Activated CD4-positive, alpha-beta T cell treated with anti-CD3 and anti-CD28 coated beads for 1 hour (primary cell): ENCODE results near the gene LCN2.

Source experiments
- DNase-seq: peaks from one replicate; pipeline ENCODE4 v3.0.0-alpha.2; 2020

LCN2 gene

DNA sequence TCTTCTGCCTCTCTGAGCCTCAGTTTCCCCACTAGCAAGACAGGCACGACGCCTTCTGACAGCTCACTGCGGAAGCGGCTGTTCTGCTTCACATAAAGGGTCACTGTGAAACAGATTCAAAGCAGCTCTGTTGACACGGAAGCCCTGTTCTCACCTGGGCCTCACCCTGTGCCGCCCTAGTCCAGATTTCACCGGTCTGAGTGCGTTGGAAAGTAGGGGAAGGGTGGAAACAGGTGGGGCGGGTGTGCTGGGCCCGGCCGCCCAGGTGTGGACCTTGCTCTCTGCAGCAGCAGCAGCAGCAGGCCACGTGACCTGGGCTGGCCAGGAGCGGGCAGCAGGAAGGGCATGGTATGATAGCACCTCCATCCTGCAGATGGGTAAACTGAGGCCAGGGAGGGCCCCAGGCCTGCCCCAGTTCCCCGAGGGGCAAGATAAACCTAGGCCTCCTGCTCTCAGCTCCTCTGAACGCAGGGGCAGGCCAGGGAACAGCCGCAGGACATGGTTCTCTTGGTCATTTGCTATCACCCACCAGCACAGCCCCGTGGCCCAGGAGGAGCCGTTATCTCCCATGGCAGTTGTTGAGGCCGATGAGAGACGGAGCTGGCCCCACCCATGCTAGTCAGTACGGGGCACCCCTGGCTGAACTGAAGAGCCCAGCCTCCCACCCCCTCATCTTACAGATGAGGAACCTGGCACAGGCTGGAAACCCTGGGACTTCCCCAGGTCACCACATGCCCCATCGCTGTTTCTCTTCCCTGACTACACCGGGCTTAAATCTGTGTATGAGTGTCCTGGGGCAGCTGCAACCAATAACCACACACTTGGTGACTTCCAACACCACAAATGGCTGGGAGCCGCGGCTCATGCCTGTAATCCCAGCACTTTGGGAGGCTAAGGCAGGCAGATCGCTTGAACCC, 33.8 kb upstream of the LCN2 start:
- no peak for DNase-seq

DNA sequence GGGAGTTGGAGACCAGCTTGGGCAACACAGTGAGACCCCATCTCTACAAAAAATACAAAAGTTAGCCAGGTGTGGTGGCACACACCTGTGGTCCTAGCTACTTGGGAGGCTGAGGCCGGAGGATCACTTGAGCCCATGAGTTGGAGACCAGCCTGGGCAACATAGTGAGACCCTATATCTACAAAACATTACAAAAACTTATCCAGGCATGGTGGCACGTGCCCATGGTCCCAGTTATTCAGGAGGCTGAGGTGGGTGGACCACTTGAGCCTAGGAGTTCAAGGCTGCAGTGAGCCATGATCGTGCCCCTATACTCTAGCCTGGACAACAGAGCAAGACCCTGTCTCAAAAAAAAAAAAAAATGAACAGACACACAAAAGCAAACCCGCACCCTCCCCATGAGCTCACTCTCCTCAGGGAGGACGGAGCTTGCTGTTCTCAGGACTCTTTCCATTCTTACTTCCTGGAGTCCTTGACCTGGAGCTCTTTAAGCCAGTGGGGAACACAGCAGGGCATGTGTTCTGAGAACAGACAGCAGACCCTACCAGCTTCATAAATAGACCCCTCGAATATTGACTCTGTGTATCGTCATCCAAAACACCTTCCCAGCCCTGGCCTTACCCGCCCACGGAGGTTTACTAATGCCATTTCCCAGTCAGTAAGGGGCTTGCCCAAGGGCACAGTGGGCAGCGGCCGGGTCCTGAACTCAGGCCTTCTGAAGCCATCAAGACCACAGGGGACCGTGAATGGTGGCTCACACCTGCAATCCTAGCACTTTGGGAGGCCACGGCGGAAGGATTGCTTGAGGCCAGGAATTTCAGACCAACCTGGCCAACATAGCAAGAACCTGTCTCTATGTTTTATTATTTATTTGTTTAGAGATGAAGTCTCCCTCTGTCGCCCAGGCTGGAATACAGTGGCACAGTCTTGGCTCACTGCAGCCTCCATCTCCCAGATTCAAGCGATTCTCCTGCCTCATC, 32.9 kb upstream of the LCN2 start:
- no peak for DNase-seq

DNA sequence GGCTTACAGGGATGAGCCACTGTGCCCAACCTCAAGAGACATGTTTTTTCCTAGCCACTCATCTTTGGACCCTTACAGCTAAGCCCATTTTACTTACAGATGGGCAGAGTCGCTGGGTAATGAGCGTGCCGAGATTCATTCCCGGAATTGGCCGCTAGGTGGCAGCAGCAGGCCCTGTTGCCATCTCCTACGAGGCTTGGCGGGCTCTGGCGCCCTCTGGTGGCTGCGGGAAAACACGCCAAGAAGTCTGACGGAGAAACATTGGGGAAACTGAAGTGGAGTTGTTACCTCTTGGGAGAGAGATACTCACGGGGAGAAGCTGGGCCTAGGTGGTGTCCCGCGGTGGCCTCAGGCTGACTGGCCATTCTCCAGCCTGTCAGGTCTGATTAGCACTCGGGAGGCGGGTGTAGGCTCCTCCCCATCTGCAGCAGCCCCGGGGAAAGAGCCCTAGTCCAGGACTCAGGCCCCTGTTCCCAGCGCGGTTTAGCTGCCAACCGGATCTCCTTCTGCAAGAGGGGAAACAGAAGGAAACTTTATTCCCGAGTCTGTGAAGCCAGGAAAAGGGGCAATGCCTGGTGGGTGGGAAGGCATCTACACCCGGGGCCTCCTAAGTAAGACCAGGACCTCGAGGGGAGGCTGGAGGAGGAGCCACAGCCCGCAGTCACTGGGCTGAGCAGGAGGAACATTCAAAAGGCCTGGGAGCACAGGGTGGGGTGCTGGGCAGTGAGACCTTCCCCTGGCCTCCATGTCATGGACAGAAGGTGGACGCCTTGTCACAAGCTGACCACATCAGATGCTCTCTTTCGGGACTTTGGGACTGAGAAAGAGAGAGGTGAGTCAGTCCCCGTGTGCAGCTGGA, 31.4 kb upstream of the LCN2 start:
- peak; percentile 94 for DNase-seq

DNA sequence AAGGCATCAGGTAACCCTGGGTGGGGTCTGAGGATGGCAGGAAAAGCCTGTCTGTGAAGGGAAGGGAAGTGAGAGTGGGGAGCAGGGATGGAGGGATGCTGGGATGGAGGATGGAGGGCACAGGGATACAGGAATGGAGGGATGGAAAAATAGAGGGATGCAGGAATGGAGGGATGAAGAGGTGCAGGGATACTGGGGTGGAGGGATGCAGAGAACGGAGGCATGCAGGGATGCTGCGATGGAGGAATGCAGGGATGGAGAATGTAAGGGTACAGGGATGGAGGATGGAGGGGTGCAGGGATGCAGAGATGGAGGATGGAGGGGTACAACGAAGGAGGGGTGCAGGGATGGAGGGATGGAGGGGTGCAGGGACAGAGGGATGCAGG, 30.8 kb upstream of the LCN2 start:
- DNase-seq = no peak

GRCh38 chr9:128118971-128119665, 30.1 kb upstream of the LCN2 start:
- DNase-seq = no peak

DNA sequence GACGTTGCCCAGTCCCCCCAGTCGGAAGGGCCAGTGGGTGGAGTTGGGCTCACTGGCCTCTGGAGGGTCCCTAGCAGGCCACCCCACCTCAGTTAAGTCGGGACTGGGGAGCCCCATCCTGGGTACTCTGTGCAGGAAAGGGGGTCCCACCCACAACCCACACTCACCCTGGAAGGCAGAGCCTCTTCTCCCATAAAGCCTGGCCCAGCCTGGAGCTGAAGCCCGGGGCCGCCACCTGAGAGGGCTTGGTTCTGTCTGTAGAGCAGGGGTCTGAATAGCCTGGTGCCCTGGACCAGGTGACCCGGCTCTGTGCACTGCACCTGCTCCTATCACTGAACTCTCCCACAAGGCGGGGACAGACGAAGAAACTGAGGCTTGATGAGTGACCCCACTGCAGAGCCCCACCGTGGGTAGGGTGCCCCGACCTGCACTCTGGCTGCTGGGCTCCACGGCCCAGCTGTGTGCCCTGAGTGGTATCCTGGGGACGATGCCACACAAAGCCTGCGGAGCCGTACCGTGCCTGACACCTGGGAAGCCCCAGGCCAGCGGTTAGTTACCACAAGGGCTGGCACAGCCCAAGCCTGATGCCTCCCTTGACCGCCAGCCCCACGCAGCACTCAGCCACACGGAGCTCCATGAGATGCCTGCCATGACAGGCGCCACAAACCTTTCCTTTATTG, 29.1 kb upstream of the LCN2 start:
- no peak for DNase-seq

- DNase-seq = no peak
Measured at GRCh38 chr9:128120741-128121465, 28.4 kb upstream of the LCN2 start.

GRCh38 chr9:128121466-128121810, 27.8 kb upstream of the LCN2 start:
- no peak for DNase-seq

DNA sequence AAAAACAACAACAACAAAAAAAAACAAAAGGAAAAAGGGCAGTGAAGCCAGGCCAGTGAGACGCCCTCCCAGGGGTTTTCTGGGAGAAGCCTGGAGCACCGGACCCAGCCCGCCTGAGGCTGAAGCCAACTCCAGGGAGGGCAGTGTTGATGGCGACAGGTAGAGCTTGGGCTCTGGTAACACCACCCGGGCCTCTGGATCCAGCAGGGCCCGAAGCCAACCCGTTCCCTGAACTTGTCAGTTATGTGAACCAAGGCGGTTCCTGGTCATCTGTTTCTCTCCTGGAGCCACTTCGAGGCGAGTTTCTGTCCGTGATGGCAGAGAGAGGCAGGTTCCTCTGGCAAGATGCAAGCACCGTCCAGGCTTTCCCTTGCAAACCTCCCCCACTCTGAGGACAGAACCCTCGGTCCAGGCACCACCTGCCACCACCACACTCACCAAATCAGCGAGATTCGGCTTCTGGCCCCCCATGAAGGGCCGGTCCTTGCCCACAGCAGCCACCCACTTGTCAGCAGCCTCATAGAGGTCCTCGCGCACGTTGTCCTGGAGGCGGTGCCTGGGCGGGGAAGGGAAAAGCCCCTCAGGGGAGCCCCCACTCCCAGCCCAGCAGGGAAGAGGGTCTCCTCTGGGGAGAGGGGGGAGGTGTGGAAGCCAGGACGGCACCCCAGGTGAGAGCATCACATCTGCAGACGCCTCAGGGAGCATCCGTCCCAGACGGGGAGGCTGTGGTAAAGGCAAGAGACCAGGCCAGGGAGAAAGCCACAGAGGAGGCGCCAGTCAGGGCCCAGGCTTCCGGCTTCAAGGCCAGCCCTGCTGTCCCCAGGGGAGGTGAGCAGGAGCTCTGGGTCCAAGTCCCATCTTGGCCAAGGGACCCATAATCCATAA, 27.1 kb upstream of the LCN2 start:
- no peak for DNase-seq

- DNase-seq = no peak
Measured at GRCh38 chr9:128122809-128123175, 26.5 kb upstream of the LCN2 start.

GRCh38 chr9:128123451-128124080, 25.7 kb upstream of the LCN2 start:
- no peak for DNase-seq

DNA sequence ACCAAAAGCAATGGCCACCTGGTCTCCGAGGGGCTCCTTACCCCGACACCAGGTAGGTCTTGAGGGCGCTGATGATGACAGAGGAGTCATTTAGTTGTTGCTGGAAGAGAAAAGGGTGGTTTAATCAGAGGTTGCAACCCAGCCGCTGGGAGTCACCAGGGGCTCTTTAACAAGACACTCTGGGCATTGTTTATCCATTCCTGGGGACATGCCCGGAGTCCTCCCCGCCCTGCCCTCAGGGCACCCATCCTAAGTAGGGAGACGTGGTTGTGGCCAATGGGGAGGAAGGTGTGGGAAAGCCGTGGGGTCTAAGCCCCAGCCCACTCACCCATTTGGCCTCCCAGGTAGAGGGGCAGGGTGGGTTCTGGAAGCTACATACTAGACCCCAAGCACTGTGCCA, 24.8 kb upstream of the LCN2 start:
- DNase-seq = no peak

GRCh38 chr9:128124873-128125579, 24.2 kb upstream of the LCN2 start:
- DNase-seq = no peak

DNA sequence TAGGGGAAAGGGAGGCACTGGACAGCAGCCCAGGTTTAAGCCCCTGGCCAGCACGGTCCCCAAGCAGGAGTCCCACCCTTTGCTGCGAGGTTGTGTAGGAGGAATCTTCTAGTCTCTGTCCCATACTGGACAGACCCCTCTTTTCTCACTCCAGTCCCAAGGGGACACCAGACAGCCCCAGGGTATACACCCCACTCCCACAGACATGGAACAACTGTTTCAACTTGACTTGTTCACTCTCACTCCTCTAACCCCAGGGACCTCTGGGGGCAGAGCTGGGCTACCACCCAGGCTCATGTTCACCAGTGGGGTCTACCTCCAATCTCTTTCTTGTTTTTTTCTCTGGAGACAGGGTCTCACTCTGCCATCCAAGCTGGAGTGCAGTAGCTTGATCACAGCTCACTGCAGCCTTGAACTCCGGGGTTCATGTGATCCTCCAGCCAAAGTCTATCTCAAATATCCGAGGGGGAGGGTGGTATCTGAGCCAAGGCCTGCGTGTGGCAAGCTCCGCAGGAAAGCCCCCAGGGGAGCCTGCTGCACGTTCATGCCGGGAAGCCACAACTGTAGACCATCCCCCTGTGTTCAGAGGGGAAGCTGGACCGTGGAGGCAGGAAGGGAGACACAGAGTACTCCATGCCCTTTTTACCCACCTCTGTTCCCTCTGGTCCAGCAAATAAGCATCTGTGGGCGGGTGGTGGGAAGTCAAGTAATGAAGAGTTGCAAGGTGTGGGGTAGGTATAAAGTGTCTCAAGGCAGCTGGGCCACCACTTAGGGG, 23.5 kb upstream of the LCN2 start:
- DNase-seq = no peak

DNA sequence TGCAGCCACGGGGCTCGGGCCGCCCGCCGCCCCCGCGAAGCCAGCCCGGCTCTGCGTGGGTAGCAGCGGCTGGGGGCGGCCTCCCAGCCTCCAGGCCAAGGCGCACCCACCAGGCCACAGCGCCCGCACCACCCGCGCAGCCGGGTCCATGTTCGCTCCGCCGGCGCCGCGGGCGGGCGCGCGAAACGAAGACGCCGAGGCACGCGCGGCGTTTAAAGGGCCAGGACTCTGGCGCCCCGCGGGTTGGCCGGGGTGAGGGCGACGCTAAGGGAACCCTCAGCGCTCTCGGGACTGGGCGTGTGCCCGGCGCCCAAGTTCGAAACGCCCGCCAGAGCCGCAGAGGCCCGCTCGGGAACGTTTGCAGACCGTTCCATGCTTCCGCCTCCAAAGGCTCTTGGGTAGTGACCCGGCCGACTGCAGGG, 21.7 kb upstream of the LCN2 start, which contains the start of gene PTGES2:
Gene PTGES2 (minus strand): TSS at position 162 of the 422 bp plus-strand sequence. CDS start 12 bp downstream, at position 150.
- peak; percentile 69 for DNase-seq

GRCh38 chr9:128127990-128128835, 21.0 kb upstream of the LCN2 start:
- DNase-seq = peak; percentile 75
